ENCODE results near the gene GRIK3.

GRIK3 gene

DNA sequence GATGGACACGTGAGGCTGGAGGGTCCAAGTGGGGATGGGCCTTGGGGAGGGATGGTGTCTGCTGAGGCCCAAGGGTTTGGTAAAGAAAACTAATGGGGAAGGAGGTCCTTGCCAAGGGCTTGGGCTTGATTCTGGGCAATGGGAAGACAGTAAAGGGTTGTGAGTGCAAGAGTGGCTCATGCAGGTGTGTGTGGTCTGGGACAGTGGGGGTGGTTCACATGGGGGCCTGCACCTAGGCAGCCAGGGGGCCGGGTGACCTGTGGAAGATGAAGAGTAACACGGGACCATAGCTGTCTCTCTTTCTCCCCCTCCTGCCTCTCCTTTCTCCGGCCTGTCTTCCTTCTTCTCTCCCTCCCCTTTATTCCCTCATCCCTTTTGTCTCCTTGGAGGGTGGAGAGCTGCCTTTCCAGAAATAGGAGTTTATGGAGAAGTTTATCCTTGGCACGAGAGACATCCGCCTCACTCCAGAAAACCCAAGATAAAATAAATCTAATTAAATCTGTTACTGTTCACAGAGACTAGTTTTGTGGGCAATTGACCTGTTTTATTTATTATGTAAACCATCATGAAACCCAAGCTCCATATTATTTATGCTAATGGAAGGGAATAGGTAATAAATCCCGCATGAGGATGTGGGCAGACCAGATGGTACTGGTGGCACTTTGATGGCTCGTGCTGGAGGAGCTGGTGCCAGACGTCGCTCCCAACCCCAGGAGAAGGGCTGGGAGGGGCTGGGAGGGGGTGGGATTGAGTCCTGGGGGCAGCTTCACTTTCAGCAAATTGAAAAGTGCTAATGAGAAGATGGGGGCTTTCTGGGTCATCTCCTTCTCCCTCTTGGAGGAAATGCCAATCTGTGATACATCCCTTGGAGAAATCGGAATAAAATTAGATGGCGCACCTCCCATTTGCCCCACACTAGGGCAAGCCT, 278.7 kb downstream of the GRIK3 start:
- no peak overlapping the region for H3K27ac ChIP-seq (ENCODE audit: extremely low read depth, low read depth, low read length)
- CTCF ChIA-PET: interaction anchor here (1.1 kb wide), 1 partner anchor 46 kb away, joined by 3 read pairs; no protein-coding TSS in a partner anchor
- no peaks in the 10 kb centered on the region for H3K36me3 ChIP-seq (ENCODE audit: control insufficient read depth in 2 of 2, insufficient read depth in 1 of 2, low read length in 2 of 2)
- H3K4me3 ChIP-seq (ENCODE audit: low read depth, low read length): no peak overlapping the region
- H3K9me3 ChIP-seq (ENCODE audit: control insufficient read depth, insufficient read depth, low read depth, low read length): no peaks in the 10 kb centered on the region
- POLR2A ChIA-PET: no interaction called here
- no peaks in the 10 kb centered on the region for H3K4me1 ChIP-seq (ENCODE audit: control insufficient read depth, insufficient read depth, low read length)
- TF ChIP-seq GFI1B (tag by site-specific recombination; IDR thresholded peaks at IDR 0.05) (no peak), TCF7L2 (IDR thresholded peaks at IDR 0.05; ENCODE audit: borderline replicate concordance, low read depth, low read length) (no peak), YY1 (tag by site-specific recombination; IDR thresholded peaks at IDR 0.05) (no peak)
- TF ChIP-seq, protein P1, sequence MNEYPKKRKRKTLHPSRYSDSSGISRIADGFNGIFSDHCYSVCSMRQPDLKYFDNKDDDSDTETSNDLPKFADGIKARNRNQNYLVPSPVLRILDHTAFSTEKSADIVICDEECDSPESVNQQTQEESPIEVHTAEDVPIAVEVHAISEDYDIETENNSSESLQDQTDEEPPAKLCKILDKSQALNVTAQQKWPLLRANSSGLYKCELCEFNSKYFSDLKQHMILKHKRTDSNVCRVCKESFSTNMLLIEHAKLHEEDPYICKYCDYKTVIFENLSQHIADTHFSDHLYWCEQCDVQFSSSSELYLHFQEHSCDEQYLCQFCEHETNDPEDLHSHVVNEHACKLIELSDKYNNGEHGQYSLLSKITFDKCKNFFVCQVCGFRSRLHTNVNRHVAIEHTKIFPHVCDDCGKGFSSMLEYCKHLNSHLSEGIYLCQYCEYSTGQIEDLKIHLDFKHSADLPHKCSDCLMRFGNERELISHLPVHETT (tag by site-specific recombination; IDR thresholded peaks at IDR 0.05): no peak

DNA sequence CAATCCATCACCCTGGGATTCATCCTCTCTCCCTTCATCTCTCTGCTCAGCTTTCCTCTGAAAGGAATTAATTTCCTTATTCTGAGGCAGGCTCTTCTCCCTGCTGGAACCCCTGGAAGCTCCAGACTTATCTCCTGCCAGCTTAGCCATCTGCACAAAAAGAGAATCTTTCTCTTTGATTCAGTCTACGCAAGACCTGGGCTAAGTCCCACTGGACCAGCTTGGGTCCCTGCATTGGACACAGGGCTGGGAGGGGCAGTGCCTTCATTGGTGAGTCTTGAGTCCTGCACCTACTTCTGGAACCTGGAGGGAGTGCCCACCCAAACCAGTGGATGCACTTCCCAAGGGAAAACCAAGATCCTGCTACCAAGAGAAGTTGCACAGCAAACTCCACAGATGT, 279.9 kb downstream of the GRIK3 start:
- Histone ChIP-seq H3K4me3 (ENCODE audit: low read depth, low read length) (no peak overlapping the region), H3K27ac (ENCODE audit: extremely low read depth, low read depth, low read length) (no peak overlapping the region), H3K9me3 (ENCODE audit: control insufficient read depth, insufficient read depth, low read depth, low read length) (no peaks in the 10 kb centered on the region), H3K36me3 (ENCODE audit: control insufficient read depth in 2 of 2, insufficient read depth in 1 of 2, low read length in 2 of 2) (no peaks in the 10 kb centered on the region), H3K4me1 (ENCODE audit: control insufficient read depth, insufficient read depth, low read length) (no peaks in the 10 kb centered on the region)
- ChIA-PET CTCF (interaction anchor here (0.5 to 1.1 kb wide), 2 partner anchors 47 to 132 kb away, joined by 3 read pairs; no protein-coding TSS in a partner anchor), POLR2A (no interaction called here)
- no peak for TF ChIP-seq MYNN (tag by site-specific recombination; IDR thresholded peaks at IDR 0.05; ENCODE audit: borderline replicate concordance)
- TF ChIP-seq SP2 (tag by site-specific recombination; IDR thresholded peaks at IDR 0.05): no peak
- no peak for TF ChIP-seq ZNF138 (tag by site-specific recombination; IDR thresholded peaks at IDR 0.05; ENCODE audit: borderline replicate concordance)
- no peak for TF ChIP-seq ZNF350 (tag by site-specific recombination; IDR thresholded peaks at IDR 0.05)
- no peak for TF ChIP-seq SALL2 (tag by site-specific recombination; IDR thresholded peaks at IDR 0.05; ENCODE audit: borderline replicate concordance)
- TF ChIP-seq ZNF830 (tag by site-specific recombination; IDR thresholded peaks at IDR 0.05; ENCODE audit: low read depth): no peak
- TF ChIP-seq EGR2 (tag by site-specific recombination; IDR thresholded peaks at IDR 0.05; ENCODE audit: low read depth): no peak
- no peak for TF ChIP-seq OVOL3 (tag by site-specific recombination; IDR thresholded peaks at IDR 0.05)
- no peak for TF ChIP-seq PRDM2 (tag by site-specific recombination; IDR thresholded peaks at IDR 0.05; ENCODE audit: borderline replicate concordance)
- TF ChIP-seq ZBTB17 (tag by site-specific recombination; IDR thresholded peaks at IDR 0.05): no peak
- TF ChIP-seq ZNF664 (tag by site-specific recombination; IDR thresholded peaks at IDR 0.05): no peak
- TF ChIP-seq TRIM28 (IDR thresholded peaks at IDR 0.05; ENCODE audit: borderline replicate concordance, low read length): no peak
- no peak for TF ChIP-seq ZBTB48 (tag by site-specific recombination; IDR thresholded peaks at IDR 0.05)
- no peak for TF ChIP-seq ZNF274 (IDR thresholded peaks at IDR 0.05; ENCODE audit: low read length)
- TF ChIP-seq ZNF274 (tag by site-specific recombination; IDR thresholded peaks at IDR 0.05; ENCODE audit: borderline replicate concordance): no peak
- TF ChIP-seq ZNF558 (tag by site-specific recombination; IDR thresholded peaks at IDR 0.05): no peak
- TF ChIP-seq, protein P2, sequence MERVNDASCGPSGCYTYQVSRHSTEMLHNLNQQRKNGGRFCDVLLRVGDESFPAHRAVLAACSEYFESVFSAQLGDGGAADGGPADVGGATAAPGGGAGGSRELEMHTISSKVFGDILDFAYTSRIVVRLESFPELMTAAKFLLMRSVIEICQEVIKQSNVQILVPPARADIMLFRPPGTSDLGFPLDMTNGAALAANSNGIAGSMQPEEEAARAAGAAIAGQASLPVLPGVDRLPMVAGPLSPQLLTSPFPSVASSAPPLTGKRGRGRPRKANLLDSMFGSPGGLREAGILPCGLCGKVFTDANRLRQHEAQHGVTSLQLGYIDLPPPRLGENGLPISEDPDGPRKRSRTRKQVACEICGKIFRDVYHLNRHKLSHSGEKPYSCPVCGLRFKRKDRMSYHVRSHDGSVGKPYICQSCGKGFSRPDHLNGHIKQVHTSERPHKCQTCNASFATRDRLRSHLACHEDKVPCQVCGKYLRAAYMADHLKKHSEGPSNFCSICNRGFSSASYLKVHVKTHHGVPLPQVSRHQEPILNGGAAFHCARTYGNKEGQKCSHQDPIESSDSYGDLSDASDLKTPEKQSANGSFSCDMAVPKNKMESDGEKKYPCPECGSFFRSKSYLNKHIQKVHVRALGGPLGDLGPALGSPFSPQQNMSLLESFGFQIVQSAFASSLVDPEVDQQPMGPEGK (tag by site-specific recombination; IDR thresholded peaks at IDR 0.05): no peak
- no peak for TF ChIP-seq ZNF549 (tag by site-specific recombination; IDR thresholded peaks at IDR 0.05)
